Measurements from ENCODE around the gene ZBTB20.

ZBTB20 gene

DNA sequence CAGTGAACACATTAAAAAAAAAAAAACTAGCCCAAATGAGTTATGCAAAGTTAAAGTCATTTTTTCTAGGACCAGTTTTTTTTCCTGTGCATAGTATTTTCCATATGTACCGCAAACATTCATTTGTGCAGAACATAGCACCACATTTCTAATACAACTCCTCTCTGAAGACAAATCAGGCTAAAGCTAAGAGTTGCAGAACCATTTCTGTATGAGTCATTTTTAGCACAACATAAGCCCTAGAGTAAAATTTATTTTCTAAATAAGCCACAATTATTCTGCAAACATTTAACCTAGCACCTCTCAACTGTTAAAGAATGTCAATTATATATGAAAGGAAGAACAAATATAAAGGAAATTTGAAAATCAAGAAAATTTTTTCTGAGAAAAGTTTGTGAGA is 477.5 kb downstream of the ZBTB20 start:
- Mint-ChIP-seq H3K27me3 (ENCODE audit: low read depth) (no peaks in the 10 kb centered on the region), H3K4me3 (no peak overlapping the region), H3K36me3 (ENCODE audit: low read depth) (no peaks in the 10 kb centered on the region), H3K27ac (no peak overlapping the region), H3K9me3 (no peaks in the 10 kb centered on the region), H3K4me1 (ENCODE audit: low read depth) (no peaks in the 10 kb centered on the region)
- no peak for DNase-seq (ENCODE audit: low spot score)

DNA sequence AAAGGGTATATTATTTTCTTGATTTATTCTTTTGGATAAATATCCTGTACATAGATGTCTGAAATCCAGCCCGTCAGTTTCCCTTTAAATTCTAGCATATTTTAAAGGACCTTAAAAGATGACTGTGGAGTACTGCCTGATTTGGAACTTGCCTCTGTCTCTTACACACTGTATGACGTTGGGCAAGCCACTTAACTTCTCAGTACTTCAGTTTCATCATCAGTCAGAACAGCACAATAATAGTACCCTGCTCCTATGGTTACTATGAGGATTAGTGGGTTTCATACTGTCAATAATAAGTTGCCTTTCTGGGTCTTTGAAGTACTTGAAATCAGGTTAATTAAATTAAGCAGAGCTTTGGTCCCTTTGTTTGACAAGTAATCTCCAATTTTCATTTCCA is 479.0 kb downstream of the ZBTB20 start:
- no peak overlapping the region for H3K27ac Mint-ChIP-seq
- no peak for DNase-seq (ENCODE audit: low spot score)
- no peaks in the 10 kb centered on the region for H3K27me3 Mint-ChIP-seq (ENCODE audit: low read depth)
- H3K4me1 Mint-ChIP-seq (ENCODE audit: low read depth): no peaks in the 10 kb centered on the region
- peaks cover 6% of the 10 kb centered on the region for H3K9me3 Mint-ChIP-seq
- no peak overlapping the region for H3K4me3 Mint-ChIP-seq
- H3K36me3 Mint-ChIP-seq (ENCODE audit: low read depth): no peaks in the 10 kb centered on the region

DNA sequence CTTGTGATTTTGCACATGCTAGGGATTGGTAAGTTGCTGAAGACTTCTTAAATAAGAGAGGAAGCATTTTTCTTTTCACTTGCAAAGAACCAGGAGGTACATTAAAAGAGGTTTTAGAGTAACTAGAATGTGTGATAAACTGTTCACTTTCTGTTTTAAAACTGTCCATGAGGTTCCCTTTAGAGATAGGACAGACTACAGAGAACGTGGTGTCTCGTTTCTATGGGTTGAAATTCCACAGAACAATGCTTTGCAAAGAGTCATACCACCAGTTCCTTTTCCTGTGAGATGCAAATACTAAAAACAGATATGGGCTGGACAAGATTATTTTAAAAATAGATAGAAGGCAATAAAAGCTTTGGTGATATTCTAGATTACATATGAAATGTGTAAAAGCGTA is 480.5 kb downstream of the ZBTB20 start:
- no peaks in the 10 kb centered on the region for H3K36me3 Mint-ChIP-seq (ENCODE audit: low read depth)
- H3K4me3 Mint-ChIP-seq: no peak overlapping the region

DNA sequence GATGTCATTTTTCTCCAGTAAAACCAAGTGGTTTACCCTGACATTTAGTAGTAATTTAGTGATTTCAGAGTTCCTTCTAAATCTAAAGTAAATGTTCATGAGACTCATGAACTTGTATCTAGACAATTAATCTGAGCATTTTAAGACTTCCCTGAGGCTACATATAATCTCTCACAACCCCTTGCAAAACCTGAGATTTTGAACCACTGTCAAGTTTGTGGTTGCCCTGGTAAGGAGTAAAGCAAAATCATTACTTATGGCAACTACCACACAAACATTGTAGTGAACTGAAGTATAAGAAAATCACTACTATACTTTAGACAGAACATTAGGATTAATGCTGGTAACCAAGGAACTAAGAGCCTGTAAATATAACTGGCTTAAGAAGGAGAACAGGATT is 483.1 kb downstream of the ZBTB20 start:
- Mint-ChIP-seq H3K9me3 (peaks cover 13% of the 10 kb centered on the region), H3K36me3 (ENCODE audit: low read depth) (no peaks in the 10 kb centered on the region), H3K4me1 (ENCODE audit: low read depth) (no peaks in the 10 kb centered on the region), H3K27ac (no peak overlapping the region), H3K4me3 (no peak overlapping the region), H3K27me3 (ENCODE audit: low read depth) (no peaks in the 10 kb centered on the region)
- DNase-seq (ENCODE audit: low spot score): no peak

More for the DNA sequence above, 480.5 kb downstream of the ZBTB20 start:
- DNase-seq (ENCODE audit: low spot score): no peak
- Mint-ChIP-seq H3K27ac (no peak overlapping the region), H3K27me3 (ENCODE audit: low read depth) (no peaks in the 10 kb centered on the region), H3K4me1 (ENCODE audit: low read depth) (no peaks in the 10 kb centered on the region), H3K9me3 (peaks cover 6% of the 10 kb centered on the region)

DNA sequence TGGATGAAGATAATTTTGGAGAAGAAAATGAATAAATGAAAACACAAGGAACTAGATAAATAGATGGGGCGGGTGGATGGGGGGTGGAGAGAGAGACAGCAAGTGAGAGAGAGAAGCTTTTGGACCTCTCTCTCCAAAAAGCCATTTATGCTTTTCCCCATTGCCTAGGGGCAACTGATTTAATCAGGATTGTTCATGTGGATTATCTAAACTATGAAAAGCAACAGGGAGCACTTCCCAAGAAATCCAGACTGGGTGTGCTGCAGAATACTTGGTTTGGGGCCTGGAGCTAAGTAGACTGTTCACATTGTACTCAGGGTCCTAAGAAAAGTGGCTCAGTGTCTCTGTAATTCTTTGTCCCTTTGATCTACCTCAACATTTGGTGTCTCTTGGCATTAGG is 486.3 kb downstream of the ZBTB20 start:
- Mint-ChIP-seq H3K36me3 (ENCODE audit: low read depth) (no peaks in the 10 kb centered on the region), H3K4me1 (ENCODE audit: low read depth) (no peaks in the 10 kb centered on the region)

DNA sequence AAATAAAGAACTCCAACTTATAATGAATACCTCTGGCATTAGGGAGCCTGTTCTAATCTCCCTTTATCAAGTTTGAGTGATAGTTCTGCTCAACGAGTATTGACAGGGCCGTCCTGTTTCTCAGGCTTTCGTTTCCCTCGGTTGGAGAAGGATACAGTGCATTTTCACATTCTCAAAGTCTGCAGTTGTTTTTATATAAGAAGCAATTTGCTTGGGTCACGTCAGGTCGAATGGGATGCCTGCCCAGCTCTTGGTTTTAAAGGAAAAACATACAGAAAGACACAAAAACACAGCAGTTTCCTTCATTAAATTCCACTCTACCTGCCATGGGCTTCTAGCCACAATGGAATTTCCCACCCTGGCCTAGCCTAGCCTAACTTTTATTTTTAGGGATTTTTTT is 487.0 kb downstream of the ZBTB20 start:
- Mint-ChIP-seq H3K4me1 (ENCODE audit: low read depth) (no peaks in the 10 kb centered on the region), H3K27me3 (ENCODE audit: low read depth) (no peaks in the 10 kb centered on the region), H3K36me3 (ENCODE audit: low read depth) (no peaks in the 10 kb centered on the region), H3K27ac (no peak overlapping the region), H3K4me3 (no peak overlapping the region), H3K9me3 (peaks cover 13% of the 10 kb centered on the region)
- no peak for DNase-seq (ENCODE audit: low spot score)

More for the DNA sequence above, 486.3 kb downstream of the ZBTB20 start:
- DNase-seq (ENCODE audit: low spot score): no peak
- Mint-ChIP-seq H3K27me3 (ENCODE audit: low read depth) (no peaks in the 10 kb centered on the region), H3K9me3 (peaks cover 13% of the 10 kb centered on the region), H3K27ac (no peak overlapping the region), H3K4me3 (no peak overlapping the region)

DNA sequence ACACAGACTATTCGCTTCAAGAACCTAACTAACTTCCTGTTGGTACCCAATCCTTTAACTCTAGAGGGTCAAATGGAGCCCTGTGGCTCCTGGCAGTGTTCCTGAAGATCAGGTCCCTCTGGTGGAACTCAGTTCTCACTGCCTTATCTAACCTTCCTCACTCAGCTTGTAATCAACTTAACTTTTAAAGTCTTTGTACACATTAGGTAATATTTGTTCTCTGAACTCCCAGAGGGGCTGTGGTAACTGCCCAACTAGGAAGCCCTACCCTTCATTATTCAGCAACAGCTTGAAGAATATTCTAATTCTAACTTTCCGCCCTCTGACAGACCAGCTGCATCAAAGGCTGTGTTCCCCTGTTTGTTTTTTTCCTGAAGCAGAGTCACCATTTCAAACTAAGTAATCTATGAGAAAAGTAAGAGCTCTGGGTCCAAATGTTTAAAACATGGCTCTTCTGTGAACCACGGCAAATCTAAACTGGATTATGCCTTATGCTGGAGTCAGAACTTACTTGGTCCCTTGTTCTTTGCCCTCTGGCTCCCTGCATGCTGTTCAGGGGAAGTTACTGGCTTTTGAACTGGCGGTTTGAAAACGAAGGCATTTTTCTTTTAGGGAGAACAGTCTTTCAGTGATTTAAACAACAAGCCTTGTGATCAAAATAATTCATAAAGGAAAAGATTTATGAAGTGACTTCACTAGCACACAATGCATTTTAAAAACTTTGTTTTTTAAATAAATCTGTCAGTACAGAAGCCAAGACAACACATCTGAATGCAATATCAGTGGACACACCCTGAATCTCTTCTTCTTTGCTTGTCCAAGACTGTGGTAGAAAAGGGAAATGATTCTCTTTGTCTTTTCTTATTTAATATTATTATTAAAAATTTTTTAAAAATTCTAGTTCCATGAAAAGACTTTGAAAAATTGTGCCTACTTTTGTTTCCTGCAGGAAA is 487.7 kb downstream of the ZBTB20 start:
- Mint-ChIP-seq H3K36me3 (ENCODE audit: low read depth) (no peaks in the 10 kb centered on the region), H3K27ac (no peak overlapping the region), H3K4me1 (ENCODE audit: low read depth) (no peaks in the 10 kb centered on the region), H3K9me3 (peaks cover 12% of the 10 kb centered on the region), H3K27me3 (ENCODE audit: low read depth) (no peaks in the 10 kb centered on the region), H3K4me3 (no peak overlapping the region)
- DNase-seq (ENCODE audit: low spot score): no peak

DNA sequence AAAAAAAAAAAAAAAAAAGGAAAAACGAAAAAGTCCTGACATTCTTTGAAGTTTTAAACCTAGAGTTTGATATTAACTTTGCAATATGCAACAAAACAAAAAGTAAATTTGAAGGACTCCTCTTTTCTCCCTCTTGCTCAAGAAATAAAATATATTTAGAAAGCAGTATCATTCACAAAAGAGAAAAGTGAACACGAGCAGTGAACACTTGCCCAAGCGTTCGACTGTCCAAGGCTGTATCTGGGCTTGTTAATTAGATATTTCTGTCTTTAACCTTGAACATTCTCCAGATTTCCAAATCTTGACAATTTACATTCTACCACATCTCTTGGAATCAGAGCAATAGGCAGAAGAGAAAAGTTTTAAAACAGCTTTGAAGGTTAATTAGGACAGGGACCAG is 495.5 kb downstream of the ZBTB20 start:
- H3K4me3 Mint-ChIP-seq: no peak overlapping the region
- H3K9me3 Mint-ChIP-seq: no peaks in the 10 kb centered on the region
- no peaks in the 10 kb centered on the region for H3K36me3 Mint-ChIP-seq (ENCODE audit: low read depth)
- H3K4me1 Mint-ChIP-seq (ENCODE audit: low read depth): no peaks in the 10 kb centered on the region
- DNase-seq (ENCODE audit: low spot score): no peak
- no peaks in the 10 kb centered on the region for H3K27me3 Mint-ChIP-seq (ENCODE audit: low read depth)
- H3K27ac Mint-ChIP-seq: no peak overlapping the region

DNA sequence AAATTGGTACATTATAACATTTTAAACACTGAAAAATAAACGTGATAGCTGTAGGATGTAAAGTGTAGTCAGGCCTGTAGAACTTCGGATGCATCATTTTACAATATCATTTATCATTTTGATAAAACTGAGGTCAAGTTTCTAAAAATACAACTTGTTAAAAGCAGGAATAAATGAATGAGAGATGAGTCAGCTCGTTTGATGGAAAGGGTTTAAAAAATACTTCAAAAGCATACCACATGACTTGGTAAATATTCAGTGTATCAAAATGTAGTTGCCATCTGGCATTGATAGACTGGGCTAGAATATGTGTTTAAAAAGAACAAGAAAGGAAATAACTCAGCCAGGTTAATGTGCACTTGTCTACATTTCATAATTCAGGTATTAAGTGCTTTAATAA is 496.3 kb downstream of the ZBTB20 start:
- Mint-ChIP-seq H3K9me3 (no peaks in the 10 kb centered on the region), H3K27ac (no peak overlapping the region), H3K4me1 (ENCODE audit: low read depth) (no peaks in the 10 kb centered on the region), H3K27me3 (ENCODE audit: low read depth) (no peaks in the 10 kb centered on the region), H3K36me3 (ENCODE audit: low read depth) (no peaks in the 10 kb centered on the region), H3K4me3 (no peak overlapping the region)
- no peak for DNase-seq (ENCODE audit: low spot score)

DNA sequence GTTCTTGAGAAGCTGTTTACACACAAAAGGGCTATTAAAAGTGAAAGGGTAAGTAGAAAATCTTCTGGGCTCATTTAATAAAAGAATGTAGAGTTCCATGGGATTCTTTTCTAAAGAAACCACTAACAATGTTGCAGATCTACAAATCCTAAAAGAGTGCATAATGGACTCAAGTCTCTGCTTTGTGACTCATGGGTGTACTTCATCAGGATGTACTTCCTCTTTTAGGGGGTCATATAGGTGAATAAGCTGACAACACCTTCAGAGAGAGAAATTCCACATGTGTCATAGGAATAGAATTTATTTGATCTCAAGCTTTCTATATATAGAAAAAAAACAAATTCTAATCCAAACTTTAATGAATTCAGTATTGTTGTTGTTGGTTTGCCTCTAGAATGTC is 497.8 kb downstream of the ZBTB20 start:
- no peak overlapping the region for H3K4me3 Mint-ChIP-seq
- no peaks in the 10 kb centered on the region for H3K9me3 Mint-ChIP-seq
- H3K4me1 Mint-ChIP-seq (ENCODE audit: low read depth): no peaks in the 10 kb centered on the region
- H3K27ac Mint-ChIP-seq: no peak overlapping the region
- no peaks in the 10 kb centered on the region for H3K27me3 Mint-ChIP-seq (ENCODE audit: low read depth)
- no peak for DNase-seq (ENCODE audit: low spot score)
- no peaks in the 10 kb centered on the region for H3K36me3 Mint-ChIP-seq (ENCODE audit: low read depth)

DNA sequence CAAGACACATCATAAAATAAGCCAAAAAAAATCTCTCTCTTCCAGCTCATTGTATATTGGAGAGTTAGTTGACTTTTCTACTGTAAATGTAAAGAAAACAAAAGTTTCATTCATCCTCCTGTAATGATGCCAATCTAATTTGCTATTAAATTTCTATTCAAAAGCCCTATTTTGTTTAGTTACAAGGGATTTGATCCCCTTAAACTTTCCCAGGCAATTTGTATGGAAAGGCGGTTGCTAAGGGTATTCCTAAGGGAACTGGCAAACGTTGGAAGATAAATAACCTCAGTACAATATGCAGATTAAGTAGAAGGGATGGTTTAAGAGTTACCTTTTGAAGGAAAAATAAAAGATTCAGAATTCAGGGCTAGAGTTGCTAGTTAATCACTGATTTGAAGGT is 500.6 kb downstream of the ZBTB20 start:
- H3K4me3 Mint-ChIP-seq: no peak overlapping the region
- no peaks in the 10 kb centered on the region for H3K9me3 Mint-ChIP-seq
- H3K36me3 Mint-ChIP-seq (ENCODE audit: low read depth): no peaks in the 10 kb centered on the region
- H3K4me1 Mint-ChIP-seq (ENCODE audit: low read depth): no peaks in the 10 kb centered on the region
- no peaks in the 10 kb centered on the region for H3K27me3 Mint-ChIP-seq (ENCODE audit: low read depth)
- no peak overlapping the region for H3K27ac Mint-ChIP-seq
- DNase-seq (ENCODE audit: low spot score): no peak

DNA sequence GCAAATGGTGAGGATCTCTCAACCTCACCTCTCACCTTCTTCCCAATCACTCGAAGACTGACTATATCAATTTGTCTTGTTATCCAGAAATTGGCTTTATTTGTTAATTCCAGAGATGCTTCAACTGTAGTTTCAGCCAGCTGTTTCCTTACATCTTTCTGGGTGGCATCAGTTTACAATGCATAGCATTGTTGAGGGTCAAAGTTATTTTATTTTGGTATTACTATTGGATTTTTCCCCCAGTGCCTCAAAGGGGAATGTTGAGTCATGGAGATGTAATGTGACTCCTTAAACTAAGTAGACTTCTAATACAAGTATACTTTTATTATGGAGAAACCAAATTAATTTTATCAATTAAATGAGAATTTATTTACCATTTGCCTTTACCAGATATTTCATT is 501.7 kb downstream of the ZBTB20 start:
- Mint-ChIP-seq H3K4me3 (no peak overlapping the region), H3K36me3 (ENCODE audit: low read depth) (no peaks in the 10 kb centered on the region), H3K27ac (no peak overlapping the region), H3K27me3 (ENCODE audit: low read depth) (no peaks in the 10 kb centered on the region), H3K4me1 (ENCODE audit: low read depth) (no peaks in the 10 kb centered on the region), H3K9me3 (no peaks in the 10 kb centered on the region)
- DNase-seq (ENCODE audit: low spot score): no peak

DNA sequence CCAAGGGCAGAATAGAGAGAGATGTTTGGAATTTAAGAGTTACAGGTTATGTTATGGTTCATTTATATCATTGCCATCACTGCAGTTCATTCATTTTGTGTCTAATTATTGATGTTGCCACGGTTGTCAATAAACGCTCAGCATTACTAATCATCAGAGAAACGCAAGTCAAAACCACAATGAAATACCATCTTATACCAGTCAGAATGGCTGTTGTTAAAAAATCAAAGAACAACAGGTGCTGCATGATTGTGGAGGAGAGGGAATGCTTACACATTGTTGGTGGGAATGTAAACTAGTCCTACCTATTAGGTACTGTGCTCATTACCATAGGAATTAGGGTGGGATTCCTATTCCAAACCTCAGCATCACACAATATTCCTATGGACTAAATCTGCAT is 502.7 kb downstream of the ZBTB20 start:
- Mint-ChIP-seq H3K4me1 (ENCODE audit: low read depth) (no peaks in the 10 kb centered on the region), H3K27ac (no peak overlapping the region), H3K9me3 (no peaks in the 10 kb centered on the region), H3K27me3 (ENCODE audit: low read depth) (no peaks in the 10 kb centered on the region), H3K4me3 (no peak overlapping the region), H3K36me3 (ENCODE audit: low read depth) (no peaks in the 10 kb centered on the region)
- DNase-seq (ENCODE audit: low spot score): no peak

DNA sequence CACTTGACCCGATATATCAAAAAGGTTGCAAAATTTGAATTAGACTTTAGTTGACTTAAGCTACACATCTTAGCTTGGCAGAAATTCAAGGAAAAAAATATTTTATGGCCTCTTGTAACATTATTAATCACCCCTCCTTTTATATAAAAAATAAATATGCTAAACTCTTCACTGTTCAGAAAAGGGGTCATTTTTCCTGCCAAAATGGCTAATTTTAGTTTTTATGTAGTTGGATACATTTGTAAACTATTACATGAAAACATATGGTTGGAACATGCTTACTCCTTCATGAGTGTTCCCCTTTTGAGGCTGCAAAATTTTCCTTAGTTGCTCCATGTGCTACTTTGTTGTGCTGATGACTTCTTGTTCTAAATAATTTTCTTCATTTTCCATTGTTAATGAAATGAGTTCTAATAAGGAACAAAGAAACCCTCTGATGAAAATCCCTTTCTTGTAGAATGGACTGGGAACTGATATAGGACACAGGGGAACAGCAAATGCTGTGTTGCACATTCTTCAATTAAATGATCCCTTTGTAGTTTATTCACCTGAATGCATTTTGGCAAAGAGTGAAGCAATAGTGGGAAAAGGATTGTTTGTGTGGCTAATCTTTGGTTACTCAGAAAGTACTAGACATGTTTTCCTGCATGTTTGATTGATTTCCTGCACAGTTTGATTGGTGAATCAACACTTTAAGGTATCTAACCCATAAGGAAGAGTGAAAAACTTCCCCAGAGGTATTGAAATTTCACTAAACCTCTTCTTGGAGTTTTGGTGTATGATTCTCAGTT is 503.9 kb downstream of the ZBTB20 start:
- H3K9me3 Mint-ChIP-seq: no peaks in the 10 kb centered on the region
- DNase-seq (ENCODE audit: low spot score): no peak
- no peak overlapping the region for H3K27ac Mint-ChIP-seq
- no peaks in the 10 kb centered on the region for H3K4me1 Mint-ChIP-seq (ENCODE audit: low read depth)
- no peaks in the 10 kb centered on the region for H3K36me3 Mint-ChIP-seq (ENCODE audit: low read depth)
- H3K4me3 Mint-ChIP-seq: no peak overlapping the region
- no peaks in the 10 kb centered on the region for H3K27me3 Mint-ChIP-seq (ENCODE audit: low read depth)

Measured in T-helper 2 cell treated with Interferon-gamma antibody and Interleukin-4, amounts not matched to agents 5 μg/mL and 100 μg/mL, for 36 hours (primary cell).